Kidney glomerular epithelial cell (primary cell): ENCODE measurements around the gene PRKAG2.
A peak's percentile ranks its signal among the peaks of the same experiment; 100 is the strongest.

Source experiments
- DNase-seq: peaks from one replicate; lab custom pipeline; 2025; lab: John Stamatoyannopoulos, UW

Gene PRKAG2

DNA sequence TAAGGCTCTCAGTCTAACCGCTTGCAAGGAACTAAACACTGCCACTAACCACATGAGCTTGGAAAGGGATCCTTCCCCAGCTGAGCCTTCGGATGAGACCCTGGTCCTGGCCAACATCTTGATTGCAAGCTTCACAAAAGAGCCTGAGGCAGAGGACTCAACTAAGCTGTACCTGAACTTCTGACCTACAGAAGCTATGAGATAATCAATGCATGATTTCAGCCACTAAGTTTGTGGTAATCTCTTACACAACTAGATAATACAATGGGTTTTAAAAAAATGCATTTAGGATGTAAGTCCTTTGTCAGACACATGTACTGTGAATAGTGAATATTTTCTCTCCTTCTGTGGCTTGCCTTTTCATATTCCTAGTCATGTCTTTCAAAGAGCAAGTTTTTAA is 231.6 kb downstream of the PRKAG2 start:
- no peak for DNase-seq

- no peak for DNase-seq
These were observed 232.4 kb downstream of the PRKAG2 start for GRCh38 chr7:151644554-151644953.

GRCh38 chr7:151642746-151643145 is 234.2 kb downstream of the PRKAG2 start:
- no peak for DNase-seq

DNA sequence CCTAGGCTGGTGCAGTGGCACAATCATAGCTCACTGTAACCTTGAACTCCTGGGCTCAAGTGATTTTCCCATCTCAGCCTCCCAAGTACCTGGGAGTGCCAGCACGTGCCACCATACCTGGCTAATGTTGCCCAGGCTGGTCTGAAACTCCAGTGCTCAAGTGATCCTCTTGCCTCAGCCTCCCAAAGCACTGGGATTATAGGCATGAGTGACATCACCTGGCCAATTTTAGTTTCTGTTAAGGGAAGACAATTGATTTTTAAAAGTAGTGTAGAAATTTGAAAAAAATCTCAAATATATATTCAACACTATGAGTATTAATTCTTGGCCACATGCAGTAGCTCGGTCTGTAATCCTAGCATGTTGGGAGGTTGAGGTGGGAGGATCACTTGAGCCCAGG is 235.3 kb downstream of the PRKAG2 start:
- DNase-seq, result no peak

DNA sequence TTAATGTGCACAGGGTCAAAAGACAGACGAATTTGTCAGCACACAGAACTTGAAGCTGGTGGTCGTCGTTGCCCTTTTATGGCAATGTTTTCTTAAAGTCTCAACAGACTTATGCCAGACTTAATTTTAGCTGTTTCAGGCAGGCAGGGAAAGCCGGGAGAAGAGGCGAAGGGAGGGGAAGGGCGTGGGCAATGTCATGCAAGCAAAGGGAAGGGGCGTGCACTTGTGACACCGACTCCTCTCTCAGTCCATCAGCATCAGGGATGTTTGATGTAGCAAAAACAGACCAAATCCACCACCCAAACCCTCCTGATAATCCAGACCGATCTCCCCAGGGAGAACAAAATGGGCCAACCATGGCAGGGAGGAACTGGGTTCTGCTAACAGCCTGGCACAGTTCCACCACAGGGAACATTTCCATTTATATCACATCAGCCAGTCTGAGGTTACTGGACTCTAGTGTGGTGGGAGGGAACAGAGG is 239.1 kb downstream of the PRKAG2 start:
- DNase-seq, result no peak

GRCh38 chr7:151634643-151635042 is 242.3 kb downstream of the PRKAG2 start:
- no peak for DNase-seq

GRCh38 chr7:151633516-151633812 is 243.5 kb downstream of the PRKAG2 start:
- no peak for DNase-seq

DNA sequence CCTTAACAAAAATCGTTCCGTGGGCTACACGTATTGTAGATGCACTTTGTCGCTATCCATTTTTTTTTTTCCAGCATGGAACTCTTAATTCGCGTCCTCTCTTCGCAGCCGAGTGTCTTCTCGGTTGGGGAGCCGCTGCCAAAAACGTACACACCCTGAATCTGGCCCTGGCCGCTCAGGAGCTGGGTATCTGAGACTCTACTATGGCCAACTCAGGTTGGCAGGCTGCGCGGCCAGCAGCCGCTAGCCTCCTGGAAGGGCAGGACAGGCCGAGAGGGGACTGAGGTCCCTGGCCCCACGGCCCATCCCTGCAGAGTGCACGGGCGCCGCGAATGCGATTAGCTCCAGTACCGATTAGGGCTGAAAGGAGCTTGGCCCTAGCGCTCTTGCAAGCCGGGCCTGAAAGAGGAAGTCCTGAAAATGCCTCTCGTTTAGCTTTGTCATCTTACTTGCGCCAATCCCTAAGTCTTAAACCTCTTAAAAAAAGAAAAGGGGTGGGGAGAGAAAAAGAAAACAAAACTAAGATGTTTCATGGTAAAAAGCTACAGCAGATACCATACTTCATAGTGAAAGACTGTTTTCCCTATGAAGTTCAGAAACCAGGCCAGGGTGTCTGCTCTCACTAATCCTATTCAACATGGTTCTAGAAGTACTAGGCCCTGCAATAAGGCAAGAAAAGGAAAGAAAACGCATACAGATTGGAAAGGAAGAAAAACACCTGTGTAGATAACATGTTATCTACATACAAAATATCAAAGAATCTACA is 244.0 kb downstream of the PRKAG2 start:
- DNase-seq, result no peak

- peak; percentile 85 for DNase-seq
These were observed 244.8 kb downstream of the PRKAG2 start for GRCh38 chr7:151631953-151632749.

- DNase-seq, result peak; percentile 44
These were observed 245.4 kb downstream of the PRKAG2 start for GRCh38 chr7:151631570-151631952.

DNA sequence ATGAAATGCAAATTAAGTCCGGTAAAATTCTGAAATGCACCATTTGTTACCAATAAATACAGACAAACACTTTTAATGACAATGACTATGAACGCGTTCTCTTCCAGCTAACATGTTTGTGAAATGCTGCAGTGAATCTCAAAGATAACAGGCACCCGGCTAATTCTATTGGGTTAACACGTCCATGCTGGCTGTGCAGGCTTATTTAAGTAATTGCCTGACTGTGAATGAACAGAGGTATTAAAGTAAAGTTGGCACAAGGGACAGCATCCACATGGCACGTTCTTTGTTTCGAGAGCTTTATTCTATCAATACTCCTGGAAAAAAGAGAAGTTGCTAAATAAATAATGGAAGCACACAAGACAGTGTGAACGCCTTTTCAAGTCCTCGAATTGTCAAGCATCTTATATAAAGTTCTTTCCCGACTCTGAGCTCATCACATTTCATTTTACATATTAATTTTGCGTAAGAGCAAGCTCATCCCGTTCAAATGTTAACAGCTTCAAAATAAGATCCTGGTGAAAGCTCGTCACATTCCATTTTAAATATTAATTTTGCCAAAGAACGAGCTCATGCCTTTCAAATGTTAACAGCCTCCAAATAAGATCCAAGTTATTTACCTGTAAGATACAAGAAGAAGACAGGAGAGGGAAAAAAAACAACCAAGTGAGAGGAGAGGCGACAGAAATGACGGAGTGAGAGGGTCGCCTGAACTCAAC is 245.9 kb downstream of the PRKAG2 start:
- DNase-seq, result no peak

GRCh38 chr7:151630358-151630757 is 246.6 kb downstream of the PRKAG2 start:
- DNase-seq, result no peak

DNA sequence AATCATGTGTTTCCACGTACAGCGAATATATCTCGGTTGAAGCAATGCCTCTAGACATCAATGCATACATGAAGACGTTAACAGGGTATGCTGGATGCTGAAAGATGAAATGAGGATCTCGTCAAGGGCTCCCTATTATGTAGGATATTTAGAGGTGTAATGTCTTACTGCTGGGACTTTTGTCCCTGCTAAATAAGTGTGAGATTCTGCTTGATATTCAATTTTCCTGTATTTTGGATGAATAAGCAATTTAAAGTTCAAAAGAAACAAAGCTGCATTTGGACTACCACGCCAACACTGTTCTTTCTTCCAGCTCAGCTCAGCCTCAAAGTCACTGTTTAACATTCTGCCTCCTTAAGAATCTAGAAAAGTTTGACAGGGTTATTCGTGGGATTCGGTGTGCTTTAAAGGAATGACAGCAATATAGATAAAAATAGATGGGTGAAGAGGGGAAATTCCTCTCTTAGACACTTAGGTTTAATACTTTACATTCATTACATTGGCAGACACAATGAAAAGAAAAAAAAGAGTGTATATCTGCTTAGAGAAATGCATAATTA is 247.1 kb downstream of the PRKAG2 start:
- no peak for DNase-seq

DNA sequence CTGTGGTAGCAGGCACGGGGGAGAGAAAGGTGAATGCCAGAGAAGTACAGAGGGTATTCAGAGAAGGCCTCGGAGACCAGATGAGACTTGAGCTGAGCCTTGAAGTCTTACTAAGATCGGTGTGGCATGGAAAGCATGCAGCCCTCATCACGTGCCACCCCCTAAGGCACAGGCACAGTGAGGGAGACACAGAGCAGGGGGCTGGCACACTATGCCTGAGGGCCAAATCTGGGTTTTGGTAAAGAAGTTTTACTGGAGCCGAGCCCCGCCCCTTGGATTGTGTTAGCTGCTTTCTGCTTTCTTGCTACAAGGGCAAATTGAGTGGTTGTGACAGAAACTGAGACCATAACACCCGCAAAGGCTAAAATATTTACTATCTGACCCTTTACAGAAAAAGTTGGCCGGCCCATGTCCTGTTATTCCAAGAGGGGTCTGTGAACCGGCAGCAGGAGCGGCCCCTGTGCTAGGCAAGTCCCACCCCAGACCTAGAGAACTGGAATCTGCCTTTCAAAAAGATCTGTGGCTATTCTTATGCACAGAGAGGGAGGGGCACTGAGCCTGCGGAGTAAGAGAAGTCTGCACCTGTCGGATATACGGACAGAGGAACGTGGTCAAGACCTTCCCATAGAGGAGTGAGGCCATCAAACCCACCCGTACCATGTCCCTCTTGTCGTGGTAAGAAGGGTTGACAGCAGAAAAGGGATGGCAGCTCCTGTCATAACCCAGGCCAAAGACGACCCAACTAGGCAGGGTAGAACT is 247.9 kb downstream of the PRKAG2 start:
- DNase-seq, result no peak

GRCh38 chr7:151626422-151627115 is 250.3 kb downstream of the PRKAG2 start:
- peak; percentile 49 for DNase-seq

DNA sequence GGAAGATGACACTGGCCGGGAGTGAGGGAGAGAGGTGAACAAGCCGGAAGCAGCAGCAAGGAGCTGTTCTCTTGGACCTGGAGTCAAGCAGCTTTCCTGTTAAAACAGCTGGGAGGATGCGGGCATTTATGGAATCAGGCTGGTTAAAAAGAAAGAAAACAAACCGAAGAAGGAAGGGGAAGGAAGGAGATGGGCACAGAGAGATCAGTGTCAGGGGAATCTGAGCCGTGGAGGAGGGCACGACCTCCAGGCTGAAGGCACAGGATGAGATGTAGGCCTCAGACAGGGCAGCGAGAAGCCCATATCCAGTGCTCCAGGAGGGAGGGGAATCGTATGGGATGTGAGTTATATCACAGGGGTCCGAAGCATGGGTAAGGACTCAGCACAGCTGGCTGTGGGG is 251.3 kb downstream of the PRKAG2 start:
- no peak for DNase-seq

GRCh38 chr7:151624246-151624928 is 252.5 kb downstream of the PRKAG2 start:
- no peak for DNase-seq

DNA sequence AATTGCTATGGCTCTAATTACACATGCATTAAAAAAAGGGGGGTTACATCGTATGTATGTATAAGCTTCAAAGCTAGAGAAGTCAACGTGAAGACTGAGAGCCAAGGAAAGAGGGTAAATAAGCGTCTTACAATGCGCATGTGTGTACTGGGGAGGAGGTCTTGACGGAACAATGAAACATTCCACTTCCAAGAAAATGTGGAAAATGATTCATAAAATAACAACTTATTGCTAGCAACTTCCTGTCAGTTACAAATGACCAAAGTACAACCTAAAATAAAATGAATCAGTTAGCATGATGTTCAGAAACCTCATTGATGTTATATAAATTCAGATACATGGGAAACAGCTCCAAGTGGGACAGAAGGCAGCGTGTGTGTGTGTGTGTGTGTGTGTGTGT is 253.1 kb downstream of the PRKAG2 start:
- DNase-seq, result no peak

GRCh38 chr7:151621961-151622360 is 255.0 kb downstream of the PRKAG2 start:
- DNase-seq, result no peak

- no peak for DNase-seq
These were observed 260.3 kb downstream of the PRKAG2 start for GRCh38 chr7:151616443-151617213.
